Measurements from ENCODE around the gene HDAC10.

The HDAC10 gene

GRCh38 chr22:50215297-50216054 lies 35.6 kb downstream of the HDAC10 start:
- no peak for TF ChIP-seq EP300 (IDR thresholded peaks at IDR 0.05; ENCODE audit: borderline replicate concordance)
- TF ChIP-seq CEBPB (IDR thresholded peaks at IDR 0.05), result no peak
- no peak for TF ChIP-seq YY1 (IDR thresholded peaks at IDR 0.05; ENCODE audit: low read depth)
- no peak for TF ChIP-seq REST (IDR thresholded peaks at IDR 0.05; ENCODE audit: low read depth)
- no peak for TF ChIP-seq TEAD4 (IDR thresholded peaks at IDR 0.05)
- TF ChIP-seq USF1 (IDR thresholded peaks at IDR 0.05), result no peak
- no peak for TF ChIP-seq CREB1 (IDR thresholded peaks at IDR 0.05; ENCODE audit: low read depth)
- TF ChIP-seq MAX (IDR thresholded peaks at IDR 0.05), result no peak
- TF ChIP-seq FOXM1 (IDR thresholded peaks at IDR 0.05; ENCODE audit: borderline replicate concordance, low read depth), result no peak
- TF ChIP-seq RAD21 (IDR thresholded peaks at IDR 0.05; ENCODE audit: low read depth), result no peak
- no peak for TF ChIP-seq TCF12 (IDR thresholded peaks at IDR 0.05; ENCODE audit: low read depth)
- no peak for TF ChIP-seq TAF1 (IDR thresholded peaks at IDR 0.05; ENCODE audit: low read depth)
- no peak for TF ChIP-seq NFIC (IDR thresholded peaks at IDR 0.05)
- no peak for TF ChIP-seq EGR1 (IDR thresholded peaks at IDR 0.05)
- no peak for TF ChIP-seq ZBTB7A (IDR thresholded peaks at IDR 0.05; ENCODE audit: low read depth)

GRCh38 chr22:50213263-50213662 lies 37.8 kb downstream of the HDAC10 start:
- TF ChIP-seq EP300 (IDR thresholded peaks at IDR 0.05; ENCODE audit: borderline replicate concordance), result no peak
- TF ChIP-seq TEAD4 (IDR thresholded peaks at IDR 0.05), result no peak
- no peak for TF ChIP-seq ZBTB7A (IDR thresholded peaks at IDR 0.05; ENCODE audit: low read depth)
- TF ChIP-seq EGR1 (IDR thresholded peaks at IDR 0.05), result no peak
- TF ChIP-seq TCF12 (IDR thresholded peaks at IDR 0.05; ENCODE audit: low read depth), result no peak
- TF ChIP-seq CEBPB (IDR thresholded peaks at IDR 0.05), result no peak
- TF ChIP-seq REST (IDR thresholded peaks at IDR 0.05; ENCODE audit: low read depth), result no peak
- TF ChIP-seq NFIC (IDR thresholded peaks at IDR 0.05), result no peak
- no peak for TF ChIP-seq CREB1 (IDR thresholded peaks at IDR 0.05; ENCODE audit: low read depth)
- TF ChIP-seq USF1 (IDR thresholded peaks at IDR 0.05), result no peak
- TF ChIP-seq MAX (IDR thresholded peaks at IDR 0.05), result no peak
- no peak for TF ChIP-seq TAF1 (IDR thresholded peaks at IDR 0.05; ENCODE audit: low read depth)
- no peak for TF ChIP-seq YY1 (IDR thresholded peaks at IDR 0.05; ENCODE audit: low read depth)
- no peak for TF ChIP-seq RAD21 (IDR thresholded peaks at IDR 0.05; ENCODE audit: low read depth)
- no peak for TF ChIP-seq FOXM1 (IDR thresholded peaks at IDR 0.05; ENCODE audit: borderline replicate concordance, low read depth)

- no peak for TF ChIP-seq EGR1 (IDR thresholded peaks at IDR 0.05)
- no peak for TF ChIP-seq TCF12 (IDR thresholded peaks at IDR 0.05; ENCODE audit: low read depth)
- no peak for TF ChIP-seq TAF1 (IDR thresholded peaks at IDR 0.05; ENCODE audit: low read depth)
- no peak for TF ChIP-seq RAD21 (IDR thresholded peaks at IDR 0.05; ENCODE audit: low read depth)
- no peak for TF ChIP-seq YY1 (IDR thresholded peaks at IDR 0.05; ENCODE audit: low read depth)
- no peak for TF ChIP-seq EP300 (IDR thresholded peaks at IDR 0.05; ENCODE audit: borderline replicate concordance)
- no peak for TF ChIP-seq CREB1 (IDR thresholded peaks at IDR 0.05; ENCODE audit: low read depth)
- no peak for TF ChIP-seq REST (IDR thresholded peaks at IDR 0.05; ENCODE audit: low read depth)
- TF ChIP-seq CEBPB (IDR thresholded peaks at IDR 0.05), result no peak
- no peak for TF ChIP-seq USF1 (IDR thresholded peaks at IDR 0.05)
Measured at GRCh38 chr22:50211147-50211546, 39.9 kb downstream of the HDAC10 start.
